Left forelimb (tissue), 1 donor: ENCODE measurements around the gene TMEM116.
"Not testable (repeated sequence)": the region's sequence is repeated elsewhere in the genome, so short reads cannot be mapped to it uniquely, and the experiment has no call there.

Experiments used
- DNase-seq: peaks from one replicate; pipeline ENCODE4 v3.0.0-alpha.2; 2018; ENCODE audit warnings: low spot score

The TMEM116 gene

GRCh38 chr12:112009596-112009995 lies 3.4 kb downstream of the TMEM116 start:
- DNase-seq, result not testable (repeated sequence)

GRCh38 chr12:112008918-112009317 lies 4.0 kb downstream of the TMEM116 start:
- no peak for DNase-seq

GRCh38 chr12:112007945-112008344 lies 5.0 kb downstream of the TMEM116 start:
- DNase-seq, result no peak

- no peak for DNase-seq
Measured at GRCh38 chr12:112005419-112006395, 7.3 kb downstream of the TMEM116 start.

- no peak for DNase-seq
Measured at GRCh38 chr12:112004041-112004440, 8.9 kb downstream of the TMEM116 start.

- DNase-seq, result no peak
Measured at GRCh38 chr12:112001576-112001975, 11.4 kb downstream of the TMEM116 start.

GRCh38 chr12:112000820-112001219 lies 12.1 kb downstream of the TMEM116 start:
- DNase-seq, result no peak

GRCh38 chr12:111999129-111999528 lies 13.8 kb downstream of the TMEM116 start:
- DNase-seq, result not testable (repeated sequence)

GRCh38 chr12:111998015-111998414 lies 14.9 kb downstream of the TMEM116 start:
- no peak for DNase-seq

- no peak for DNase-seq
Measured at GRCh38 chr12:111997300-111997699, 15.7 kb downstream of the TMEM116 start.

- no peak for DNase-seq
Measured at GRCh38 chr12:111995782-111996480, 17.0 kb downstream of the TMEM116 start.

GRCh38 chr12:111994211-111995111 lies 18.5 kb downstream of the TMEM116 start:
- not testable (repeated sequence) for DNase-seq

- DNase-seq, result no peak
Measured at GRCh38 chr12:111993292-111994150, 19.4 kb downstream of the TMEM116 start.

- no peak for DNase-seq
Measured at GRCh38 chr12:111992464-111992863, 20.5 kb downstream of the TMEM116 start.

- no peak for DNase-seq
Measured at GRCh38 chr12:111991946-111992345, 21.0 kb downstream of the TMEM116 start.

GRCh38 chr12:111991535-111991934 lies 21.4 kb downstream of the TMEM116 start:
- no peak for DNase-seq

- DNase-seq, result no peak
Measured at GRCh38 chr12:111984820-111985219, 28.1 kb downstream of the TMEM116 start.

GRCh38 chr12:111981987-111982386 lies 31.0 kb downstream of the TMEM116 start:
- no peak for DNase-seq

- DNase-seq, result no peak
Measured at GRCh38 chr12:111980598-111980997, 32.4 kb downstream of the TMEM116 start.

GRCh38 chr12:111978545-111978944 lies 34.4 kb downstream of the TMEM116 start:
- DNase-seq, result no peak

GRCh38 chr12:111976860-111977259 lies 36.1 kb downstream of the TMEM116 start:
- no peak for DNase-seq
